ENCODE data around the gene ZCWPW2.

DNA sequence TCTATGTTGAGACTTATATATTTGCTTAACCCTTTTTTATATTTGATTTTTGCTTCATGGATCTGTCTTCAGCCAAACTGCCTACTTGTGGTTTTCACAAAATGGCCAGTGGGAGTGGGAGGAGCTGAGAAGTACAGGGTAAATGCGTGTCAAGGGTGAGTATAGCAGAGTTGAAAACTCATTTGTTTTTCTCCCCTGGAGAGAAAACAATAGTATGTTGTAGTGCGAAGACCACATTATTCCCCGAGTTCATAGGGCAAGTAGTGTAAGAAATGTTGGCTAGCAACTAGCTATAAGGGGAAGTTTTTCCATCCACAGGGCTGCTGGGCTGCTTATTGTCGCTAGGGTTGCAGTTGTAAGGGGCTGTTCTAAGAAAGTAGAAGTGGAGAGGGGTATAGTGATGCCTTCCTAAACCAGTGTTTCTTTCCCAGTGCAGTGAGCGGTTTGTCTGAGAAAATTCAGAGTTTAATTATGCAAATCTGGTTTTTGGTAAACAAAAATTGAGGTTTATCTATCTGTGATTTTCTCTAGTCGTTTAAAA lies 153.9 kb downstream of the ZCWPW2 start:
- TF ChIP-seq, protein P1, sequence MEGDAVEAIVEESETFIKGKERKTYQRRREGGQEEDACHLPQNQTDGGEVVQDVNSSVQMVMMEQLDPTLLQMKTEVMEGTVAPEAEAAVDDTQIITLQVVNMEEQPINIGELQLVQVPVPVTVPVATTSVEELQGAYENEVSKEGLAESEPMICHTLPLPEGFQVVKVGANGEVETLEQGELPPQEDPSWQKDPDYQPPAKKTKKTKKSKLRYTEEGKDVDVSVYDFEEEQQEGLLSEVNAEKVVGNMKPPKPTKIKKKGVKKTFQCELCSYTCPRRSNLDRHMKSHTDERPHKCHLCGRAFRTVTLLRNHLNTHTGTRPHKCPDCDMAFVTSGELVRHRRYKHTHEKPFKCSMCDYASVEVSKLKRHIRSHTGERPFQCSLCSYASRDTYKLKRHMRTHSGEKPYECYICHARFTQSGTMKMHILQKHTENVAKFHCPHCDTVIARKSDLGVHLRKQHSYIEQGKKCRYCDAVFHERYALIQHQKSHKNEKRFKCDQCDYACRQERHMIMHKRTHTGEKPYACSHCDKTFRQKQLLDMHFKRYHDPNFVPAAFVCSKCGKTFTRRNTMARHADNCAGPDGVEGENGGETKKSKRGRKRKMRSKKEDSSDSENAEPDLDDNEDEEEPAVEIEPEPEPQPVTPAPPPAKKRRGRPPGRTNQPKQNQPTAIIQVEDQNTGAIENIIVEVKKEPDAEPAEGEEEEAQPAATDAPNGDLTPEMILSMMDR (IDR thresholded peaks at IDR 0.05) = no peak
- TF ChIP-seq EP300 (IDR thresholded peaks at IDR 0.05) (no peak), POLR2A (IDR thresholded peaks at IDR 0.05) (no peak)
